Stimulated activated CD4-positive, alpha-beta T cell treated with anti-CD3 and anti-CD28 coated beads, TNF-alpha, amount 100 ng/mL, for 1 hour (primary cell): ENCODE data around the gene TRAPPC1.
"Not testable (repeated sequence)": the region's sequence is repeated elsewhere in the genome, so short reads cannot be mapped to it uniquely, and the experiment has no call there.

Experiments used
- DNase-seq, 3 donors: peaks; one replicate each; pipeline ENCODE4 v3.0.0-alpha.2; 2020; ENCODE audit warnings: low read depth in 3 of 3, low spot score in 1 of 3

Gene TRAPPC1

GRCh38 chr17:7931709-7932482 is at the start of gene TRAPPC1, which contains the start of gene CNTROB:
TSS of gene TRAPPC1 (minus strand) at chr17:7931946. CDS start at chr17:7931829, 117 bp downstream.
TSS of gene CNTROB (plus strand) at chr17:7932206. CDS start at chr17:7933080, 874 bp downstream.
- peak; percentile 97 to 99 (median 98) for DNase-seq

DNA sequence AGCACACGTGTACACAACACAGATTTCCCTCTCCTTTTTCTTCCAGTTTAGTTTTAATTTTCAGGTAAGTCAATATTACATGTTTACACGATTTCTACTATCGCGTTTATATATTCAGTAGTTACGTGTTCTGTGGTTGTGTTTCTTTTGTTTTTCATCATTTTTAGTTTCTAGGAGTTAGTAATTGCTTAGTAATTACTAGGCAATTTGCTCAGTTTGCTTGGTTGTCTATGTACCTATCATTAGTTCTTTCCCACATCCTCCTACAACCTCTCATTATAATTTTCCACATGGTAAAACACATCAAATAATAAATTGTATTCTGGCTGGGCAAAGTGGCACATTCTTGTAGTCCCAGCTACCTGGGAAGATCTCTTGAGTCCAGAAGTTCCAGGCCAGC is 46.1 kb upstream of the TRAPPC1 start:
- no peak for DNase-seq

- DNase-seq: no peak
Observed at GRCh38 chr17:7977039-7977438, 45.3 kb upstream of the TRAPPC1 start.

GRCh38 chr17:7974638-7975131 is 42.9 kb upstream of the TRAPPC1 start:
- DNase-seq: no peak

DNA sequence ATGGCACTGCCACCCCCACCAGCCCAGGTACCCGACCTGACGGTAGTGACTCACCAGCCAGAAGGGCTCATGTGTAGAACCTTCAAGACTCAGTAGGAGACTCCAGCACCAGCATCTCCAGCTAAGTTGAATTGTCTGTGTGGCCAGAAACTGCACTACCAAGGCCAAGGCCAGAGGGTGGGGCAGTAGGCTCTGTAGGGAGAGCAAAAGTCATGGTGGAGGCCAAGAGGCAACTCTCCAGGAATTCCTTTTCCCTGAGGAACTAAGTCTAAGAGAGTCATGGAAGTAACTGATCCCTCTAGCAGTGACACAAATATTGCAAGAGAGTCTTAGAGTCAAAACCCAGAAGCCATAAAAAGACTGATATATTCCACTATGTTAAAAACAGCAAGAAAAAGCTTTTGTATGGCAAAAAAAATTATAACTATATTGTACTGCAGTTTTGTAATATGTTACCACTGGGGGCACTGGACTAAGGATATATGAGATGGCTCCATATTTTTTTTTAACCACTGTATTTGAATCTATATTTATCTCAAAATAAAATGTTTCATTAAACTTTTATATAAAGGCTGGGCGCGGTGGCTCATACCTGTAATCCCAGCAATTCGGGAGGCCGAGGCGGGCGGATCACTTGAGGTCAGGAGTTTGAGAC is 40.5 kb upstream of the TRAPPC1 start:
- no peak for DNase-seq

- no peak for DNase-seq
Observed at GRCh38 chr17:7971651-7972050, 39.9 kb upstream of the TRAPPC1 start.

GRCh38 chr17:7969433-7969832 is 37.7 kb upstream of the TRAPPC1 start:
- DNase-seq: no peak

DNA sequence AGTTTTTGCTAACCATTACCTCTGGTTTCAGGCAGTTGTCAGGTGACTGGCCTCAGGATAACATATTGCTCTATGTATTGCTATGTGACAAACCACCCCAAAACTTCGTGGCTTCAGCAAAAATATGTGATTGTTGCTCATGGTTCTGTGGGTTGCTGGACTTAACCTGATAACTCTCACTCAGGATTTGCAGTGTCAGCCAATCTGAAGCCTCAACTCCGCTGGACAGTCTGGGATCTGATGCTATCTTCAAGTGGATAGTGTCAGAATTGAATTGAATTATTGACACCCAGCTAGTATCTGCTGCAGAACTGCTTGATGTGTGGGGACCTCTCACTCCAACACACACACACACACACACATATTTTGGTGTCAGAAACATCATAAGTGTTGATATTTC is 36.0 kb upstream of the TRAPPC1 start:
- DNase-seq: no peak

- DNase-seq: no peak
Observed at GRCh38 chr17:7961421-7961820, 29.7 kb upstream of the TRAPPC1 start.

- DNase-seq: no peak
Observed at GRCh38 chr17:7959503-7960253, 27.9 kb upstream of the TRAPPC1 start.

GRCh38 chr17:7956228-7956965 is 24.7 kb upstream of the TRAPPC1 start:
- DNase-seq: no peak

GRCh38 chr17:7955414-7956227 is 23.9 kb upstream of the TRAPPC1 start:
- no peak for DNase-seq

- not testable (repeated sequence) for DNase-seq
Observed at GRCh38 chr17:7953266-7953665, 21.5 kb upstream of the TRAPPC1 start.

DNA sequence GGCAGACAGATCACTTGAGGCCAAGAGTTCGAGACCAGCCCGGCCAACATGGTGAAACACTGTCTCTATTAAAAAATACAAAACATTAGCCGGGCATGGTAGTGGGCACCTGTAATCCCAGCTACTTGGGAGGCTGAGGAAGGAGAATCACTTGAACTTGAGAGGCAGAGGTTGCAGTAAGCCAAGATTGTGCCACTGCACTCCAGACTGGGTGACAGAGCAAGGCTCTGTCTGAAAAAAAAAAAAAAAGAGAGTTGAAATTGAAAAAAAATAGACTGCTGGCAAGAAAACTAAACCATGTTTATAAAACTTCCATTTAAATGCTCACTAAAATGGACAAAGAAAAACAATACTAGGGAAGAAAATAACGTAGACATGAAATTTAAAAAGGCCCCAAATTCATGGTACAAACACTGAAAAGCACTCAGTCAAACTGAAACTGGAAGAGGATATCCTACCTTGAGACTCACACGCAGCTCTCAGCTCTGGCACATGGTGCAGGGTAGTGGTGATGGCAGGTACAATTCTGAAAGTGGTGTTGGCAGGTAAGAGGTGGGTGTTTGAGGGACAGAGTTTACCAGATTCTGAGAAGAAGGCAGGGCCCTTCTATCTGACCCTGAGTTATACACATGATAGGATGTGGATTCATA is 19.5 kb upstream of the TRAPPC1 start:
- DNase-seq: peak in 1 of 3 donors; percentile 13

DNA sequence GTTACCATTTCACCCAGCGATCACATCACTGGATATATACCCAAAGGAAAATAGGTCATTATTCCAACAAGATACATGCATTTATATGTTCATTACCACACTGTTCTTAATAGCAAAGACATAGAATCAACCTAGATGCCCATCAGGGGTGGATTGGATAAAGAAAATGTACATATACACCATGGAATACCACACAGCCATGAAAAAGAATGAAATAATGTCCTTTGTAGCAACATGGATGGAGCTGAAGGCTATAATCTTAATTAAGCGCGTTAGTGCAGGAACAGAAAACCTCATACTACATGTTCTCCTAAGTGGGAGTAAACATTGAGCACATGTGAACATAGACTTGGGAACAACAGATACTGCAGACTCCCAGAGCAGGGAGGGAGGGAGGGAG is 18.8 kb upstream of the TRAPPC1 start:
- no peak for DNase-seq

- no peak for DNase-seq
Observed at GRCh38 chr17:7947651-7948050, 15.9 kb upstream of the TRAPPC1 start.

- DNase-seq: no peak
Observed at GRCh38 chr17:7946441-7946840, 14.7 kb upstream of the TRAPPC1 start.

DNA sequence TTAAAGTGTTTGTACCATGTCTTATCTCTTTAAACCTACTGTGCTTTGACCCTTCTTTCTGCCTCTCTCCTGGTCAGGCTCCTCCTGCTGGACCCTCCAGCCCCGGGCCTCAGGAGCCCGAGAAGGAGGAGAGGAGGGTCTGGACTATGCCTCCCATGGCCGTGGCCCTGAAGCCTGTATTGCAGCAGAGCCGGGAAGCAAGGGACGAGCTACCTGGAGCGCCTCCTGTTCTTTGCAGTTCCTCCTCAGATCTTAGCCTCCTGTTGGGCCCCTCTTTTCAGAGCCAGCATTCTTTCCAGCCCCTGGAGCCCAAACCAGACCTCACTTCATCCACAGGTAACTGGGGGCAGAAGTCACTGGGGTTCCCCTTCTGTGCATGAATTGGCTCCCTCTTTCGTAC is 13.9 kb upstream of the TRAPPC1 start:
- no peak for DNase-seq

DNA sequence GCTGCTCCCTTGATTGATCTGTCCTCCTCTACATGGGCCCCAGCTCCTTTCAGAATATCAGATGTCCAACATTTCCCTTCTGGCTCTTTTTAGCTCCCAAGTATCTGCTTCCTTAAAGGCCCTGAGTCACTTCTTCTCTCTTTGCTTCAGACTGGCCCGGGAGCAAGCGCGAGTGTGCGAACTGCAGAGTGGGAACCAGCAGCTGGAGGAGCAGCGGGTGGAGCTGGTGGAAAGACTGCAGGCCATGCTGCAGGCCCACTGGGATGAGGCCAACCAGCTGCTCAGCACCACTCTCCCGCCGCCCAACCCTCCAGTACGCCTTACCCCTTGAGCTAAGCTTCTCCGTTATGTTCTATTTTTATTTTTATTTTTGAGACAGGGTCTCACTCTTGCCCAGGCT is 12.6 kb upstream of the TRAPPC1 start:
- DNase-seq: no peak

DNA sequence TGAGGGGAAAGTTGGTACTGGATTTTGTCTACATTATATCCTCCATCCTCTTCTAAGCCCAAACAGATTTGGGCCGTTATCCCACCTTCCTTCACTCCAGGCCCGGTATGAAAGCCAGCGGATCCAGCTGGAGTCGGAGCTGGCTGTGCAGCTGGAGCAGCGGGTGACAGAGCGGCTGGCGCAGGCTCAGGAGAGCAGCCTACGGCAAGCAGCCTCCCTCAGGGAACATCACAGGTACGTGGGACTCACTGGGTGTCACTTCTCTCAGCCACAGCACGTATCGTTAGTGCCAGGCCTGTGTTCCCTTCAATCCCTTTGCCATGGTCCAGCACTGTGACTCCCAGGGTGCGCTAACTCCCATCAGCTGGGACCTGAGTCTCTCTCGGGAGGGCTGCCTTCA is 11.5 kb upstream of the TRAPPC1 start:
- no peak for DNase-seq
